Peyer's patch (tissue), 4 donors: ENCODE results near the gene SH2D6.
"Not testable (repeated sequence)": the region's sequence is repeated elsewhere in the genome, so short reads cannot be mapped to it uniquely, and the experiment has no call there.

Experiments
- POLR2A ChIP-seq, 2 donors: fragments of 450-650 bp; IDR thresholded peaks; one replicate each; pipeline ENCODE4 v1.5.1; 2017; ENCODE audit warnings: antibody characterized with exemption in 2 of 2, mild to moderate bottlenecking in 2 of 2, moderate library complexity in 2 of 2
- TF ChIP-seq, protein P1 (sequence below), 6 experiments: fragments of 450-650 bp in 4 of 6; fragments of 200-600 bp in 2 of 6; sonication (generic) in 1 of 6; IDR thresholded peaks; one replicate each; pipeline ENCODE4 v1.5.1; 2017 to 2019; ENCODE audit warnings: antibody characterized with exemption in 6 of 6, mild to moderate bottlenecking in 3 of 6, moderate library complexity in 1 of 6

DNA sequence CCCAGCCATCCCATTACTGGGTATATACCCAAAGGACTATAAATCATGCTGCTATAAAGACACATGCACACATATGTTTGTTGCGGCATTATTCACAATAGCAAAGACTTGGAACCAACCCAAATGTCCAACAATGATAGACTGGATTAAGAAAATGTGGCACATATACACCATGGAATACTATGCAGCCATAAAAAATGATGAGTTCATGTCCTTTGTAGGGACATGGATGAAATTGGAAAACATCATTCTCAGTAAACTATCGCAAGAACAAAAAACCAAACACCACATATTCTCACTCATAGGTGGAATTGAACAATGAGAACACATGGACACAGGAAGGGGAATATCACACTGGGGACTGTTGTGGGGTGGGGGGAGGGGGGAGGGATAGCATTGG is 66.1 kb downstream of the SH2D6 start:
- TF ChIP-seq, protein P1, sequence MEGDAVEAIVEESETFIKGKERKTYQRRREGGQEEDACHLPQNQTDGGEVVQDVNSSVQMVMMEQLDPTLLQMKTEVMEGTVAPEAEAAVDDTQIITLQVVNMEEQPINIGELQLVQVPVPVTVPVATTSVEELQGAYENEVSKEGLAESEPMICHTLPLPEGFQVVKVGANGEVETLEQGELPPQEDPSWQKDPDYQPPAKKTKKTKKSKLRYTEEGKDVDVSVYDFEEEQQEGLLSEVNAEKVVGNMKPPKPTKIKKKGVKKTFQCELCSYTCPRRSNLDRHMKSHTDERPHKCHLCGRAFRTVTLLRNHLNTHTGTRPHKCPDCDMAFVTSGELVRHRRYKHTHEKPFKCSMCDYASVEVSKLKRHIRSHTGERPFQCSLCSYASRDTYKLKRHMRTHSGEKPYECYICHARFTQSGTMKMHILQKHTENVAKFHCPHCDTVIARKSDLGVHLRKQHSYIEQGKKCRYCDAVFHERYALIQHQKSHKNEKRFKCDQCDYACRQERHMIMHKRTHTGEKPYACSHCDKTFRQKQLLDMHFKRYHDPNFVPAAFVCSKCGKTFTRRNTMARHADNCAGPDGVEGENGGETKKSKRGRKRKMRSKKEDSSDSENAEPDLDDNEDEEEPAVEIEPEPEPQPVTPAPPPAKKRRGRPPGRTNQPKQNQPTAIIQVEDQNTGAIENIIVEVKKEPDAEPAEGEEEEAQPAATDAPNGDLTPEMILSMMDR (IDR thresholded peaks at IDR 0.05) = not testable (repeated sequence)
- not testable (repeated sequence) for TF ChIP-seq POLR2A (IDR thresholded peaks at IDR 0.05)
